GM23248 (cell line): ENCODE results near the gene SBNO2.

Experiments
- EZH2 ChIP-seq: fragments of 200-600 bp; sonication (generic); IDR thresholded peaks from 2 replicates; pipeline ENCODE4 v1.6.1; 2018; ENCODE audit warnings: antibody characterized with exemption, mild to moderate bottlenecking; ENCODE audit not compliant: insufficient read depth, poor library complexity, severe bottlenecking
- EZH2phosphoT487 ChIP-seq: fragments of 200-600 bp; sonication (generic); IDR thresholded peaks from 2 replicates; pipeline ENCODE4 v1.6.1; 2018; ENCODE audit warnings: antibody characterized with exemption, moderate library complexity, mild to moderate bottlenecking, low read depth; ENCODE audit not compliant: insufficient read depth

GRCh38 chr19:1089891-1090290 lies 84.2 kb downstream of the SBNO2 start:
- TF ChIP-seq EZH2 (no peak), EZH2phosphoT487 (no peak)
